NOMO-1 treated with dmso at 0.1 percent for 144 hours (cell line): ENCODE results near the gene KAZN.

Experiments used
- DNase-seq: peaks from one replicate; lab custom pipeline; 2025; ENCODE audit not compliant: unreplicated experiment; lab: John Stamatoyannopoulos, UW

The KAZN gene

DNA sequence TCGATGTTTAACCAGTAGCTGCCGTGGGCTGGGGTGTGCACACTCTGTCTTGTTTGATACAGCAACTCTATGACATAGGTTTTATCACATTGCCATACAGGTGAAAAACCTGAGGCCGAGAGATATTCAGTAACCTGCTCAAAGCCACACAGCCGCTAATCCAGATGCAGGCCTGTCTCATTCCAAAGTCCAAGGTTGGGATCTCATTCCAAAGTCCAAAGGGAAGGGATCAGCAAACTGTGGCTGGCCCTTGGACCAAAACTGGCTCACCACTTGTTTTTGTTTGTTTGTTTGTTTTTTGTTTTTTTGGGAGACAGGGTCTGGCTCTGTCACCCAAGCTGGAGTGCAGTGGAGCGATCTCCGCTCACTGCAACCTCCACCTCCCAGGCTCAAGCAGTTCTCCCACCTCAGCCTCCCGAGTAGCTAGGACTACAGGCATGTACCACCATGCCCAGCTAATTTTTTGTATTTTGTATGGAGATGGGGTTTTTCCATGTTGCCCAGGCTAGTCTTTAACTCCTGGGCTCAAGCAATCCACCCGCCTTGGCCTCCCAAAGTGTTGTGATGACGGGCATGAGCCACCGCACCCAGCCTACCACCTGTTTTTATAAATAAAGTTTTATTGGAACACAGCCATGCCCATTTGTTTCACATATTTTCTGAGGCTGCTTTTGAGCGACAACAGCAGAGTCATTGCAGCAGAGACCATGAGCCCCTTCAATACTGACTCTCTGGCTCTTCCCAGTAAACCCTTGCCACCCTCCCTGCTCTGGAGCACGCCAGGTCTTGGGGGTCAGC is 391.6 kb downstream of the KAZN start:
- no peak for DNase-seq

DNA sequence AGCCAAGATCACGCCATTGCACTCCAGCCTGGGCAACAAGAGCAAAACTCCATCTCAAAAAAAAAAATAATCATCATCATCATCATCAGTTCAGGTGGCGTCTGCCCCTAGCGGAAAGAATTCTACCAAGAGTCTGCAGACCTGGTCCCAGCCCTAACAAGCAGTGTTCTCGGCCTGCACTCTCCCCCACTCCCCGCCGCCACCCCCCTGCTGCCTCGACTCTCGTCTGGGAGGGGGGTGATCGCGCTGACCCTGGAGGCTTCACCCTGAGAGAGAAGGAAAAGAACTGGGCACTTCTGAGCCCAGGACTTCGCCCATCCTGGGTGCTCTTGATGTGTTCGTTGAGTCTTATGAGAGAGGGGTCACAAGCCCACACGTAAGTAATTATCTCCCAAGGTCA is 394.9 kb downstream of the KAZN start:
- no peak for DNase-seq

DNA sequence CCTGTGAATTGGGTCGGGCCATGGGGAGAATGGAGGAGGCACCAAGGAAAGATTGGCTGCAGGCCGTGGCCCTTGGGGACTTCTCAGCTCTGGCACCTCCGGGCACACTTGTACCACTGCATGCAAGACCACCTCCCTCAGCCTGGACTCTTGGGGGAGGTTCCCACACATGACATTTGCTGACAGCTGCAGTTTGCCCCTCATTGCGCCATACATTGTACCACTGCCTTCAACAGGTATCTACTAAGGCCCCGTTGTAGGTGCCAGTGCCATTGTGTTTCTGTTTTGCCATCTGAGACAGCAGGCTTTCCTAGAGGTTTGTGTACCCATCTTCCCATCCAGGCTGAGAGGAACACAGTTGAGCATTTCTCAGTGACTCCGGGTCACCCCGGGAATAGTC is 395.7 kb downstream of the KAZN start:
- no peak for DNase-seq

DNA sequence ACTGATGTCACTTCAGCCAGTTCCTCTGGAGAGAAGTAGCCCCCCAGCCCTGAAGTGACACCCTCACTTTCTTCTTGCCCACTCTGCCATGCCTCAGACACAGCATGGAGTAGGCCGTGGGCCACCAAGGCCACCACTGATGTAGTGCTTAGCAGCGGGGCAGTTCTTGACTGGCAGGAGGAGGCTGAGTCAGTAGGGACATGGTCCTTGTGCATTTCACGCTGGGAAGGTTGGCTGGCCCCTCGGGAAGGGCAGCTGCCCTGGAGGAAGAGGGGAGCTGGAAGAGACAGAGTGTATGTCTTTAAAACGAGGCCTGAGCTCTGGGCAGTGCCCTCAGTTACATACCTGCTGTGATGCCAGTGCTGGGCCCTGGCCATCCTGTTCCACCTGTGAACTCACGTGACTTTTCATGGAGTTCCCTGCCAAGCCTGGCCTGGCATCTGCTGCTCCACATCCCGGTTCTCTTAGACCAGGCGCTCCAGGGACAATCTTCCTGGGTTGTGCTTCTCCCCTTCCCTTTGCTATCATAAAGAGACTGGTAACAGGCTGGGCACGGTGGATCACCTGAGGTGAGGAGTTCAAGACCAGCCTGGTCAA is 396.5 kb downstream of the KAZN start:
- no peak for DNase-seq

DNA sequence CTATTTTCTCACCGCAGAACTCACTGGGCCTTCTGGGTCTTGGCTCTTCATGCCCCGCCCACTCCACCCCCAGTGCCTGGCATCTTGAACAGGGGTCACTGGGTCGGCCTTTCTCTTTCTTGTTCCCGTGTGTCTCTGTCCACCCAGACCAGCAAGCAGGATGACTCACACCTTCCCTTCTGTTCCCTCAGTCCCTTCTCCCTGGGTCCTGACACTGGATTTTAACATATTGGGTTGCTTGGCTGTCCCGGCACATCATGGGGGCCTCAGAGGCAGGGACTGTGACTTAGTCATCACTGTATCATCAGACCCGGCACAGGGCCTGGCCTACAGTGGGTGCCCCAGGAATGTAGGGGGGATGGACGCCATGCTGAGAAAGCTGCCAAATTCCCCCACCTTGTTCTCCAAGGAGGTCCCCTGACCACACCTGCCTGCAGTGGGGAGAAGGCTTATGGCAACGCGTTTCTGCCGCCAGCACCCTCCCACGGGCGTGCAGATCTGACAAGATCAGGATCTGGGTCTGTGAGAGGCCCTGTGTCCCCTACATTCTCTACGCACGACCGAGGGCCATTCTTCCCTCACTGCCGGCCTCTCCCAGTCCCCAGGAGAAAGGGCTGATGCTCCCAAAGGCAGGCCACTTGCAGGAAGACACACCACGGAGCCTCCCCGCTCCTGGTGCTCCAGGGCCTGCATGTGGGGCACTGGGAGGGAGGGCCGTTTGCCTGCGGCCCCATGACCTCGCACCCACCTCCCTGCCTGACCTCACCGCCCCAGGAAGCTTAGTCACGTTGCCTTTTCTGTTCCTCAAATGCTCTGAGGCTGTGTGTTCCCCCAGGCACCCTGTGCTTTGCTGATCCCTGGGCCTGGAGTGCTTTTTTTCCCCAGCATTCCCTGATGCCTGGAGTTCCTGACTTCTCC is 397.9 kb downstream of the KAZN start:
- no peak for DNase-seq

DNA sequence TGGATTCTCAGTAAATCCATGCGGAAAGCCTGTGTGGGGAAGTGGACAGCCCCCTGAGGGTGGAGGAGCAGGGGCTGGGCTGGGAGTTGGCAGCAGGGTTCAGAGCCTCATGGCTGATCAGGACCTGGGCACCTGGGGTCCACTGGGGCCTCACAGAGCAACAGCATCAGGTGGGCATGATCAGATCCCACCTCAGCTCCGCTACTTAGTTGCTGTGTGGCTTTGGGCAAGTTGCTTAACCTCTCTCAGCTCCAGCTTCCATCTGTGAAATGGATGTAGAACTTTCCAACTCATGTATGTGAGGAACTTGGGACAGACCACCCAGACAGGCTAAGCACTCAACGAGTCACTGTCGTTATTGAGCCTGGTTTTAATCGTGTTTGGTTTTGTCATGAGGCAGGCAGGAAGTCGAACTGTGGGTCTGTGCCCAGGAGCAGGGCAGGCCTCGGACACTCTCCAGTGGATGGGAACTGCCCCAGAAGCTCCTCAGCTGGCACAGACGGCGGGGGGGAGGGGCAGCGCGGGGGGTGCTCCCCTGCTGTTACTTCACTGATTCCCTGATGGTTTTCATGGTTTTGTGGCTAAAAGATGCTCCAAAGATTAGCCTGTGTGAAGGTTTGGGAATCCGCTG is 399.3 kb downstream of the KAZN start:
- no peak for DNase-seq

DNA sequence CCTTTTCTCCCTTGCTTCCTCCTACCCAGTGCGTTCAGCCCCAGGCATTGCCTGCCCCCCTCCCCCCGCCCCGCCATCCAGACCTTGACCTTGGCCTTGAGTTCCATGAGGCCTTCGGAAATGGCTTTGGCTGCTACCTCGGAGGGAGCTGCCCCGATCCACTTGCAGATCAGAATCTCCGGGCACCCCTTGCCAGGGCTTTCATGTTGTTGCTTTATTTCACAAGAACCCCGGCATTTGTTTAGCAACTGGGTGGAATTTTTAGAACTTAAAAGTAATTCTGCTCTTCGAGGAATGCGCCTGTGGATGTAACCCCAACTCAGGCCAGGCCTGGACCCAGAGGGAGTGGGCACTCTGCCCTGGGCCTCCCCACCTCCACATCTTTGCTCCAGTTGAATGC is 401.0 kb downstream of the KAZN start:
- no peak for DNase-seq

DNA sequence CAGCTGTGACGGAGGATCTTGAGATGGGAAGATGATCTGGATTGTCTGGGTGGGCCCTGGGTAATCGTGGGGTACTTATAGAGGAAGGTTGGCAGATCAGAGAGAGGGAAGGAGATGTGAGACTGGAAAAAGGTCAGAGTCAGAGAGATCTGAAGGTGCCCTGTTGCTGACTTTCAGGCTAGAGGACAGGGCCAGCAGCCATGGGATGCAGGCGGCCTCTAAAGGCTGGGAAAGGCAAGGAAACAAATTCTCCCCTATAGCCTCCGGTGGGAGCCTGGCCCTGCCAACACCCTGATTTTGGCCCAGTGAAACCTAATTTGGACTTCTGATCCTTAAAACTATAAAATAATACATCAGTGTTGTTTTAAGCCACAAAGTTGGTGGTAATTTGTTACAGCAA is 401.5 kb downstream of the KAZN start:
- DNase-seq, result no peak

GRCh38 chr1:15000671-15001070 is 402.2 kb downstream of the KAZN start:
- DNase-seq, result no peak

DNA sequence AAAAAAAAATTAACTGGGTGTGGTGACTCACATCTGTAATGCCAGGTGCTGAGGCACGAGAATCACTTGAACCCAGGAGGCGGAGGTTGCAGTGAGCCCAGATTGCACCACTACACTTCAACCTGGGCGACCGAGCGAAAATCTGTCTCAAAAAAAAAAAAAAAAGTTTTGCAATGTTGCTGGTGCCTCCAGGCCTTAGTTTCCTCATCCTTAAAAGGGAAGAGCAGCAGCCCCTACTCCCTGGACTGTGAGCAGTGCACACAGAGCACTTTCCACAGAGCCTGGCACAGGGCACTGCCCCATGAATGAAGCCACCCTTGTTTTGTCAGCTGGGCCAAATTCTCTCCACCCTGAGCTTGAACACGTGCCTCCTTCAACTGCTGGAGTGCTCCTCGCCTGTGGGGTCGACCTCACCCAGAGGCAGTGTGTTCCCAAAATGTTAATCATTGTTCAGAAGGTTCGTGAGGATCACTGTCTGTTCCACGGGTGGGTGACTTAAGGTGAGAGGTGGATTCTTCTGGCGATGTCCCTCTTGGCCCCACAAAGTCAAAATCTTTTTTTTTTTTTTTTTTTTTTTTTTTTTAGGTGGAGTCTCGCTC is 402.9 kb downstream of the KAZN start:
- DNase-seq, result no peak

GRCh38 chr1:15002325-15002724 is 403.8 kb downstream of the KAZN start:
- DNase-seq, result no peak

GRCh38 chr1:15004396-15004795 is 405.9 kb downstream of the KAZN start:
- no peak for DNase-seq

DNA sequence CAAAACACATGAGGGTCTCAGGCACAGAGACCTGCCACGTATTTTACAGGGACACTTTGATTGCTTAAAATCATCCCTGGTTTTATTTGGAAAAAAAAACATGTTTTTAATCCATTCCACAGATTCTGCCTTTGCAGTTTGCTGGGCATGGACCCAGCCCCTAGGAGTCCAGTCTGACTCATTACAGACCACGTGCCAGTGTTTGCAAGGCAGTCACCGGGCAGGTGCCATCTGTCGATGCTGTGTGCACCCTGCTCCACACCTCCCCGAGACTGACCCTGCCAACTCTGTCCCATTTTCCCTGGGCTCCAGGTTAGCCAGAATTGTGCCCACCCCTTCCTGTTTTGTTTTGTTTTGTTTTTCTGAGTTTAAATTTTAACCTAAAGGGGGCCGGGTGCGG is 406.6 kb downstream of the KAZN start:
- DNase-seq, result no peak

- DNase-seq, result no peak
Observed at GRCh38 chr1:15007368-15007767, 408.9 kb downstream of the KAZN start.

DNA sequence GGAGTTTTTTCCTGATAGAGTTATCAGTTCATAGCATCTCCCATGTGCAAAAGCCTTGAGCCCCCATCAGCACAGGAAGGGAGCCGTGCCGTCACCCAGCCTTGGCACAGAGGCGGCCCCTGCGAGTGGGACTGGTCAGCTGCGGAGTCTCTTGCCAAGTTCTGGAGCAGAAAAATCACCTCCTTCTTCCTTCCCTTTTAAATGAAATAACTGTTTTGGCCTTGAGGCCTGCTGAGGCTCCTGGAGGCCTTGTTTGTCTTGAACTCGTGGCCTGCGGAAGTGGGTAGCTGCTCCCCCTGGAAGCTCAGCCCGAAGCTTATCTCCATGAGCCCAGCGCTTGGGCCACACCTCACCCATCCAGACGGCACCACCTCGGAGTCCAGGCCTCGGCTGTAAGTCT is 409.4 kb downstream of the KAZN start:
- DNase-seq, result no peak

GRCh38 chr1:15008783-15009729 is 410.6 kb downstream of the KAZN start:
- no peak for DNase-seq

GRCh38 chr1:15011160-15011559 is 412.7 kb downstream of the KAZN start:
- no peak for DNase-seq

GRCh38 chr1:15011661-15012060 is 413.2 kb downstream of the KAZN start:
- no peak for DNase-seq

DNA sequence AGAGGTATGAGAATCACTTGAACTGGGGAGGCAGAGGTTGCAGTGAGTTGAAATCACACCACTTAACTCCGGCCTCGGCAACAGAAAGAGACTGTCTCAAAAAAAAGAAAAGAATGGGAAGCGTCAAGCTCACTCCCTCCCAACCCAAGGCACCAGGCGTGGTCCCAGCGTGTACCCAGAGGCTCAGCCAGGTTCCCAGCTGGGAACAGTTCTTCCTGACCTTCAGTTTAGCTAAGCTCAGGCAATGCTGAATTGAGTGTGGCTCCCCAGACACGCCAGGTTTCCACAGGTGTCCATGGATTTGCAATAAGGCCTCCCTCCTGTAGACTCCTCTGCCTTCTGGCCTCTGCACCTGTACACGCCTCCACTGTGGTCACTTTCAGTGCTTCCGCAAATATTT is 414.3 kb downstream of the KAZN start:
- no peak for DNase-seq

DNA sequence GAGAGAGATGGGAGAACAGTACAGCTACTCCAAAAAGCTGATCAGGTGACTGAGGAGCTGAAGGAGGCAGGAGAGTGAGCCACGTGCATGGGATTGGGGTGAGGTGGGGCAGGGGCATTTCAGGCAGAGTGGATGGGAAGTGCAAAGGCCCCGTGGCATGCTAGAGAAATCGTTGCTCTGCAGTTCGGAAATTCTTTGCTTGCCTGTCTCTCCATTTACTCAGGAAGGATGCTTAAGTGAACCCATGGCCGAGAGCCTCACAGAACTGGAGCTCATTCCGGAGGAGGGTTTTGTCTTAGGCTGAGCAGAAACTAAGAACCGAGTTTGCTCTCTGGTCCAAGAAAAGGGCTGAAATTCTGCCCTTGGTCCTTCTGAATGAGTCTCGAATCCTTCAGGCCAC is 415.3 kb downstream of the KAZN start:
- DNase-seq, result no peak
